GM19397 (cell line): ENCODE results near the gene STAT4.

ENCODE experiments used
- ATAC-seq: cut with Tn5 transposase; IDR thresholded peaks from one replicate; pipeline ENCODE4 v1.9.1; 2021; ENCODE audit warnings: mild to moderate bottlenecking, moderate library complexity; ENCODE audit not compliant: unreplicated experiment

The STAT4 gene, protein sequence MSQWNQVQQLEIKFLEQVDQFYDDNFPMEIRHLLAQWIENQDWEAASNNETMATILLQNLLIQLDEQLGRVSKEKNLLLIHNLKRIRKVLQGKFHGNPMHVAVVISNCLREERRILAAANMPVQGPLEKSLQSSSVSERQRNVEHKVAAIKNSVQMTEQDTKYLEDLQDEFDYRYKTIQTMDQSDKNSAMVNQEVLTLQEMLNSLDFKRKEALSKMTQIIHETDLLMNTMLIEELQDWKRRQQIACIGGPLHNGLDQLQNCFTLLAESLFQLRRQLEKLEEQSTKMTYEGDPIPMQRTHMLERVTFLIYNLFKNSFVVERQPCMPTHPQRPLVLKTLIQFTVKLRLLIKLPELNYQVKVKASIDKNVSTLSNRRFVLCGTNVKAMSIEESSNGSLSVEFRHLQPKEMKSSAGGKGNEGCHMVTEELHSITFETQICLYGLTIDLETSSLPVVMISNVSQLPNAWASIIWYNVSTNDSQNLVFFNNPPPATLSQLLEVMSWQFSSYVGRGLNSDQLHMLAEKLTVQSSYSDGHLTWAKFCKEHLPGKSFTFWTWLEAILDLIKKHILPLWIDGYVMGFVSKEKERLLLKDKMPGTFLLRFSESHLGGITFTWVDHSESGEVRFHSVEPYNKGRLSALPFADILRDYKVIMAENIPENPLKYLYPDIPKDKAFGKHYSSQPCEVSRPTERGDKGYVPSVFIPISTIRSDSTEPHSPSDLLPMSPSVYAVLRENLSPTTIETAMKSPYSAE

DNA sequence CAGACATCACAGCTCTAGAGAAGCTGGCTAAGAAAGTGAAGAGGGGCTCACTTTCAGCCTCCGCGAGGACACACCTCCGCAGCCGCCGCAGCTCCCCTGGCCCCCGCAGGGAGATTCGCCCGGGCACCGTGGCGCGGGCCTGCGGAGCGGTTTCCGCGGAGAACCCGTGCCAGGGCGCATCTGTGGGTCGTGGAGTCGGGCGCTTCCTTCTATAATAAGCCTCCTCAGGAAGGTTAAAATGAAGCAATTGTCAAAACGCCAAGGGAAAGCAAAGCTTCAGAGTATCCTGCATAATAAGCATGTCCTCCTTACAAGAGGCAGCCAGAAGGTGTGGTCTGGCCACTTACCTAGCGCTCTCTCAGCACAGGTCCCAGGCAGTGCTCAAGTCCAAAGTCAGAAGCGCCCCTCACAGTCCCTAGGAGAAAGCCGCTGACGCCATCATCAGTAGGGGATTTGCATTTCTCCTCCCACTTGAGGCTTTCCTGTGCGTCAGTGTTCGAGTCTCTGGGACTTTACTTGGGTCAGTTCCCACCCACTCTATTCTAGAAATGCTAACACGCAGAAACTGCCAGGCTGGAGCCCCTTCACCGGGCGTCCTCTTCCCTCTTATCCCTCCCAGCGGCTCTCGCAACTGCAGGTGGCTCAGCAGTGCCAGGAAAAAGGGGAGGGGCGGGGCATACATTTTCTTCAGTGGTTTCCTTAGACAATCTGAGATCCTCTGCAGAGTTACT, at the start of gene STAT4:
Gene STAT4 (minus strand): TSS at position 395 of the 731 bp plus-strand sequence. CDS start 2,791 bp downstream, outside the sequence.
- ATAC-seq, result peak; percentile 72

DNA sequence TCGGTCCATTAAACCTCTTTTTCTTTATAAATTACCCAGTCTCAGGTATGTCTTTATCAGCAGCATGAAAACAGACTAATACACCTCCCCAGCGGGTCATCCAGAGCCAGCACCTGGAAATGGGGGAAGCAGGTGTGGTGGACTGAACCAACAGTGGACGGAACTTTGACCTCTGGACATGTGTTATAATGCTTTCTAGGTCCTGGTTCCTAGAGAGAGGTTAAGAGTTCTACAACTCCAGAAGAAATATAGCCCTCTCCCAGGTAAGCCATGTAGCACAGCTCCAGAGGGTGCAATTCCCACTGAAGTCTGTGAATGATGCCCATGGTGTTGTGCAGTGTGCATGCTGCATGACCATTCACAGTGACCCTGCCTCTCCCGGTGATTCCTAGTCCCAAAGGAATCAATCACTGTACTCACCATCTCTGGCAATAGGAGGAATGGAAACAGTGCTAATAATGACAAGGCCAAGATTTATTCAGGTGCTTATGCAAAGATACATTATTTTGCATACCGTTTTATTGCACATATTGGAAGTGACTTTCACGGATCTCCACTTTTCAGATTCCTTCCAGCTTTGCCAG, 49.2 kb upstream of the STAT4 start:
- ATAC-seq, result no peak

DNA sequence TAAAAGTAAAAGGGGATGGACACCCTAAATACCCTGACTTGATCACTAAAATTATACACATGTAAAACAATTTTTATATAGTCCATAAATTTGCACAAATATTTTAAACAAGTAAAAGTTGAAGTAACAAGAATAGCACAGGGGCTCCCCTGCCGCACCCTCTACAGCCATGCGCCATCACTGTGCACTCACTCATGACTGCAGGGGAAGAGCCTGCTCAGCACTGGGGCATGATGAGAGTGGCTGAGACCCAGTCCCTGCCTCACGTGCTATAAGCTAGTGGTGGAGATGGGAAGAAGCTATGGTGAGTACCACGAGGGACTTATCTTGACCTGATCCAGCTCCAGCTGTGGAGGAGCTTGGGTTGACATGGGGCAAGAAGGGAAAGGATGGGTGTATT, 47.5 kb upstream of the STAT4 start:
- no peak for ATAC-seq

DNA sequence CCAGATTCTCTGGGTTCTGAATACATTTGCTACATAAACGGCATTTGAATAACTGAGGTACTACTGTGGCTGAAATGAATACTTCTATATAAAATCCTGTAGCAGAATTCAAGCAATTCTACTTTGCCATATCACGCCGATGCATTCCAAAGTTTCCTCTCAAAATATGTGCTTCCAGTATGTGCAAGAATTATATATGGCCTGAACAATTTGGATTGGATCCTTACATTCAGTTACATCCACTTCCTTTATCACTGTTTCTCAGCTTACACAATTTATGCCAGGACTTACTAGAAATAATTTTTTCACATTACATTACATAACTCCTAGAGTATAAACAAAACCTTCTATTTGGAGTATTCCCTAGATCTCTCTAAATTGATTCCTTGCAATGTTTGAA, 46.3 kb upstream of the STAT4 start:
- ATAC-seq, result no peak

DNA sequence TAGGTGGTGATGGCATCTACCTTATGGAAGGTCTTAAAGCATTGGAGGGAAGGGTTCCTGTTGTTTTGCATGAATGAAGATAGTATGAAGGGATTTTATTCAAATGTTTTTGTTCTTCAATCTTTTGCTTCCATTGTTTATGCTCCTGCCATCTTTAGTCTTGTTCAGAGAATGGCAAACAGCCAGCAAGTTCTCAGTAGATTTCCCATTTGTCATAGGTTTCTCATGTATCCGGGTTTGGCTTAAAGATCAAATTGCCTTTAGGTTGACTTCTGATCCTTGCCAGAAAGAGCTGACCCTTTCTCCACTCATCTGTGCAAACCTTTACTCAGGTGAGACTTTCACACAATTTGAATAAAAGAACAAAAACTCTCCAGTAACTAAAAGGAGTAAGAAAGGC, 44.2 kb upstream of the STAT4 start:
- no peak for ATAC-seq

DNA sequence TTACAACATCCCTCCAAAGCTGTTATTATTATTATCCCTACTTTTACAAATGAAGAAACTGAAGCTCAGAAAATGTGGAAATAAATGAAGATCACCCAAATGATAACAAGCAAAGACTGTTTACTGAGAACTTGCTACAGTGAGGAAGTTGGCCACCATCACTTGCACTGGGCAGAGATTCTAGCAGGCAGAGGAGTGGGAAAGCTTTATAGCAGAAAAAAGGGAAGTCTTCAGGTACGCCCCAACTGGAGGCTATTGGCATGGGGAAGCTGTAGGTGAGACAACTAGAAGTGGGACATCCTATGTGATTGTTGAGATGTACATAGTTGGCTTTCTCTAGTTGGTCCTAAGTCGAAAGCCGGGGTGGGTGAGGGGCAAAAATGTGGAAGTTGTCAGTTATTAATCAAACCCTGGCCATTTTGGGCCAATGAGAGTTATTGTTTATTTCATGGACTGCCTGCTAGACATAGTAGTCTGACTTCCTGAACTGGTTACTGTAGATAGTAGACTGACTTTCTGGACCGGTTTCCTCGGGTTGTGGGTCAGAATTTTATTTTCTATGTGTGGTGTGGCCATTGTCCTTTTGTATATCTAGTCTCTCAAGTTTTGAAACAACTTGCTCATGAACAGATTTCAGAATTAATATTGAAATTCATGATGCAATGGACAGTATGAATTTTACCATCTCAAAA, 40.2 kb upstream of the STAT4 start:
- ATAC-seq, result no peak

DNA sequence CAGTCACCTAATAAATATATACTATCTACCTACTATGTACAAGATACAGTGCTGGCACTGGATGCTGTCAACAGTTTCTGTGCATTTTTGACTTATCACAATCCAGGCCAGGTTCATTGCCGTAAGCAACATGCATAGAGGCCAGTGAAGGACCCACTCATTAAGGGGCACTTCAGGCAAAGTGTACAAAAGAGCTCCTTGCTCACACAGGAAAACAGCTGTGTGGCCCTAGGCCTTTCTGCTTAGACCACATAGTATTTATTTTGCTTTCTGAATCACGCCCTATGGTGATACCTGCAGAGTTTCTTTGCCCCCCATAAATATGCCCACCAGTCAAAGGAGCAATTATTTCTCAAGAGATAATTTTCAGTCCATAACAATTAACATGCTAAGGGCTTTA, 39.6 kb upstream of the STAT4 start:
- no peak for ATAC-seq

DNA sequence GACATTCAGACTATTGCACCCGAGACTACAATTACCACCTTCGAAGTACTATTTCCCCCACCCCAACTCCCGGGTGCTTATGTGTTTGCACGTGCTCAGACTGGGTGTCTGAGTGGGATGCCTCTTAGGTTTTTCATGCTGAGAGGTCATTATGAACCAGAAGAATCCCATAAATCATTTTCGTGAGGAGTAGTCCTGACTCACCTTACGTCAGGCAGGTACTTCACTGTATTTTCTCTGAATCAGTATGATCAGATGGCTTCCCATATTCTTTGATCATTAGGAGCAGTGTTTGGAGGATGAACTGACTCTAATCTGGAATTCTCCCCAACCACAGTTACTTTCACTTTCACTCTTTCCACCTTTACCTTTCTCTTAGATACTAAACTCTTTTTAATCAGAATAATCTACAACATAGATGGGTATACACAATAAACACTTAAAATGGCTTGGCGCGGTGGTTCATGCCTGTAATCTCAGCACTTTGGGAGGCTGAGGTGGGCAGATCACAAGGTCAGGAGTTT, 38.4 kb upstream of the STAT4 start:
- no peak for ATAC-seq

DNA sequence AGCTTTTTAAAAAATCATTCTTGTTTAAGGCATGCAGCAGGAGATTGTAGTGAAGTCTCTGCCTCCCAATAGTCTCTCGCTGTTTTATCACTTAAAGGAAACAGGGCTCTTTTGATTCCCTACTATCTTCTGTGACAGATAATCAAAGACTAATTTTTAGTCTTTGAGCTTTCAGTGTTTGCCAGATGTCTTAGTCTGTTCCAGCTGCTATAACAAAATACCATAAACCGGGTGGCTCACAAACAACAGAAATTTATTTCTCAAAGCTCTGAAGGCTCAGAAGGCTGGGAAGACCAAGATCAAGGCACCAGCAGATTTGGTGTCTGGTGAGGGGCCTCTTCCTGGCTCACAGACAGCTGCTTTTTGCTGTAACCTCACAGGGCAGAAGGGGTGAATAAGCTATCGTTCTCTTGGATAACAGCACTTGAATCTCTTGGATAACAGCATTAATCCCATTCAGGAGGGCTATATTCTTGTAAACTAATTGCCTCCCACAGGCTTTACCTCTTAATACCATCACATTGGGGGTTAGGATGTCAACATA, 37.8 kb upstream of the STAT4 start:
- ATAC-seq, result no peak

DNA sequence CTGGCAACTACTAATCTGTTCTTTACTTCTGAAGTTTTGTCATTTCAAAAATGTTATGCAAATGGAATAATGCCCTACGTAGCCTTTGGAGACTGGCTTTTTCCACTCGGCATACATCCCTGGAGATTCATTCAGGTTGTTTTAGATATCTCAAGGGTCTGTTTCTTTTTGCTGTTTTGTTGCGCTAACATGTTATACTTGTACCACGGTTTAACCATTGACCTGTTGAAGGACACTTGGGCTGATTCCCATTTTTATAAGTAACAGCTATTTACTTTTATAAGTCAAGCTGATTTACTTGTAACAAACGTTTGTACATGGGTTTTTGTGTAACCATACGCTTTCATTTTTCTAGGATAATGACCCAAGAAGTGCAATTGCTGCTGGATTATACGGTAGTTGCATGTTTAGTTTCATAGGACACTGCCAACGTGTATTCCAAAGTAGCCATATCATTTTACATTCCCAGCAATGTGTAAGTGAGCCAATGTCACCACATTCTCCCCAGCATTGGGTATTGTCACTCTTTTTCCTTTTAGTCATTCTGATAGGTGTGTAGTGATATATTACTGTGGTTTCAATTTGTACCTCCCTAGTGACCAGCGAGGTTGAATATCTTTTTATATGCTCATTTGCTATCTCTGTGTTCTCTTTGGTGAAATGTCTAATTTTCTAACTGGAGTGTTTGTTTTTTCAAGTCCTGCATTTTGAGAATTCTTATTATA, 36.5 kb upstream of the STAT4 start:
- ATAC-seq, result no peak

DNA sequence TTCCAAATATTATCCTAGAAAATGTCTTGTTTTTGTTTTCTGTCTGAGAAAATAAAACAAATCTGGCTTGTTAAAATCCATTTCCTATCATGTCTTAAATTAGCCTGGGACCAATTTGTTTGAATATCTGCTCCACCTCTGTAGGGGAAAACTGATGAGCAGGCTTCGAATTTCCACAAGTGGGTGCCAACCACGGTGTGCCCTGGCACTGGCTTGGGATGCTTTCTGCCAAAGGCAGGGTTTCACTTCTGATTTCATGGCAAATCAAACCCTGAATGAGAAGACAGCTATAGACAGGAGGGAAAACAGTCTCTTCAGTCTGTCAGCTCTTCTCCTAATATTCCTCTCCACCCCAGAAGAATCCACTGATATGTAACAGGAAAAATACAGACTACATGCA, 33.7 kb upstream of the STAT4 start:
- no peak for ATAC-seq

DNA sequence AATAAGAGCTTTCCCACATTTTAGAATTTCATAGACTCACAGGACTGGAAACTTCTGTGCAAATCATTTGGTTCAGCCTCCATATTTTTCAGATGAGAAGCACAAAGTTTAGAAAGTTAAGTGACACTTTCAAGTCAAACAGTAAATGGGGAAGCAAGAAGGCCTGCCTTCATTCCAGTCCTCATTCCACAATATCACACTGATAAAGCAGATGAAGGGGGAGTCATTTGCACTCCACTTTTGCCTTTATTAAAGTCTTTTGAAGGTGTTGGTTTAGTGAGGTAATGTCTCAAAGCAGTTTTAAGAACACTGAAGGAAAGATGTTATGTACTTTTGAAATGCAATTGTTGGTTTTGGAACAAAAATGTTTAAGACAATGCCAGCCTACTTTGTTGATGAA, 32.7 kb upstream of the STAT4 start:
- ATAC-seq, result no peak

DNA sequence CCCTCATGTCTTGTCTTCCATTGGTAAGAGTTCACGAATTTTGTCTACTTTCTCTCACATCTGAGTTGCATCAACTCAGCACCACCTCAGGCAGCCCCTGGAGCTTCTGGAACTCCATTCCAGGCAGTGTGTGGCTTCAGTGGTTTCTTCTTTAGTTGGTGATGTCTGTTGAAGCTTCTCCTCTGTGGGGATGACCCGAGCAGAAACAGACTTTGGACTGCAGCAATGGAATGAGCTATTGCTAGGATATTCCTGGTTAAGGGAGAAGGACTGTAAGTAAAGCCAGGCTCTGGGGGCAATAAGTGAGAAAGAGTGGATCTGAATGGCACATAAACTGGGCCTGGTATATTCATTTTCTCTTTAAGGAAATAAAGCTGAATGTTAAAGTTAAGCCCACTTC, 32.3 kb upstream of the STAT4 start:
- no peak for ATAC-seq

DNA sequence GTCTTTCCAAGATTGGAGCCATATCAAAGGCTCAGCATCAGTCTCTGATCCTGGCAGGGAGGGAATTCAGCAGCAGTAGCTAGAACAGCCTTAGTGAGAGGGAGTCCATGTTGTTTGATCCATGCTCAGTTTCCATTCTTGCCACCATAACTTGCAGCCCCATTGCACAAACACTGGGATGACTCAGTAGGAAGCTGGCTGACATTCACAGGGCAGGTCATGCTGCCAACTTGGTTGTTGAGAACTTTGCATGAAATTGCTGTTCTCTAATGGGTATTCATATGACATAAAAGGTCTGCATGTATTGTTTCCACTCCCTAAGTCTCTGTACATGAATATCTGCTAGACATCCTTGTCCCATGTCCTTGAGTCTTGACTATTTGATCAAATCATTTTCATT, 29.9 kb upstream of the STAT4 start:
- ATAC-seq, result no peak

DNA sequence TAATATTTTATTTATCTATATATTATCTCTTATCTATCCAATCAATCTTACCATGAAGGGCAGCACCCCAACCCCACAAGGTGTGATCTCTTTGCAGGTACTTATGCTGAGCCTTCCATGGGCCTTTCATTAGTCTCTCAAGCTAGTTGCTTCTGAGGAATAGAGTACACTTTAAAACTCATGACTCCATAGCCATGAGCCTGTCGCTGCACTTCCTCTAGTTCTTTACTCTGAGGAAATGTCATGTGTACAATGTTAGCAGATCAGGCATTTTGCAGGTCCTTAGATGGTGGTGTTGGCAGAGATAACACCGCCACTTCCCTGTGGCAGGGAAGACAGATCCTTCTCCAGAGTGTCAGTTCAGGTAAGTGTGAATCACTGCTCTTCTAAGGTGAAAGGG, 29.5 kb upstream of the STAT4 start:
- ATAC-seq, result no peak

DNA sequence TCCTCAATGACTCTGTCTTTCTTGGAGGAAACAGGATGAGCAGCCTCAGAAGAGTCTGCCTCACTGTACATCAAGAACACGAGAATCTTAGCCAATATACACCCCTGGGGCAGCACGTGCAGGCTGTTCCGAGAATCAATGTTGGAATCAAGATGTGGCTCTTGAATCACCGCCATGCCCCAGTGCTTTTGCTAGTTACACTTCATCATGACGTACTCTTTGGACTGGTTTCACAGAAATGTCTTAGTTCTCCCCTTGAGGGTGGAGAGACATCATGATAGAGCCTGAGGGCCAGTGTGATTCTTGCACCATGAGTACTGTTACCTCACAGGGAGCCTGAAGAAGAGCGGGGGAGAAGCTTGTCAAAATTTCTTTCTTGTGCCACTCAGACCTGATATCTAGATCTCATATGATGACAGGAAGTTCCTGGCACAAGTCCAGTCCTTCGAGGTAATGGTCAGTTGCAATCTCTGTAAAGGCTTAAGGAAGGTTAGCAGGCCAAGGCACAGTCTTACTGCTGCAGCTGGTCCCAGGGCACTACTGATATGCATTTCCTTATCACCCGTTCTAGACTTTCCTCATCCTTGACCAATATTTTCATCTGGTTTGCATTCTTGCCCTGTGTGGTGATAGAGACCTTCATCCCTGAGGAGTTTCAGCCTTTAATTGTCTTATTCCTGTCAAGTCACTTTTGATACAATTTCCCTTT, 28.2 kb upstream of the STAT4 start:
- no peak for ATAC-seq

DNA sequence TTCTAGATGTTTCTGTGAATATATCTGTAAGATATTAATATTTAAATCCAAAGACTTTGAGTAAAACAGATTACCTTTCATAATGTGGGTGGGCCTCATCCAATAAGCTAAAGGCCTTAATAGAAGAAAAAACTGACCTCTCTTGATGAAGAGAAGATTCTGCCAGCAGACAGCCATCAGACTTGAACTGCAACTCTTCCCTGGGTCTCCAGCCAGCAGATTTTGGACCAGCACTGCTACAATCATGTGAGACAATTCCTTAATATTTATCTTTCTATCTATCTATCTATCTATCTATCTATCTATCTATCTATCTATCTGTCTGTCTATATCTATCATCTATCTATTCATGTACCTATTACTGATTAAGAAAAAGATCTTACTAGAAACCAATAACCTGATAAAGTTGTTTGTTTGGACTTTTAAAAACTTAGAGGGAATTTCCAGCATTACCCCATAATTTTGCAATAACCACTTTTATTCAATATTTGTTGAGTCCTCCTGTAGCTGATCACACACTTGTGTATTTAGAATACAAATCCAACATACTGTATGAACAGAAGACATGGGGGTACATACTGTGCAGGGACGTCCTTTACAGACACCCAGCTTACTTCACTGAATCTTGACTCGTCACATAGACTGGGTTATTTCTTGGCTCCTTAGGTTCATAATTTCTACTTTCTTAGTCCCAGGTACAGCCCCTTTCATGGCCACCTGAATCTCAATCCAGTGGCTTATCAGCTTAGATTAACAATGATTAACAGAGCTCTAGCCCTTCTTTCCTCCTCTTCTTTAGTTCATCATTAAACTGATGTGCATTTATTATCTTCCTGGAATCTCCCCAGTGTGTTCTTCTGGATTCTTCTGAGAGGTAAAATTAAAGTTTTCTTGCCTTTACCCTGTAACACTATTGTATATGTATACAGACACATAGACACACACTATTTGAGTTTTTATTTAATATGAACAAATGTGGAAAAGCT, 27.2 kb upstream of the STAT4 start:
- ATAC-seq, result no peak
